GM21825 (cell line): ENCODE measurements around the gene BRF1.

Experiments
- ATAC-seq: cut with Tn5 transposase; IDR thresholded peaks from one replicate; pipeline ENCODE4 v1.9.1; 2021; ENCODE audit warnings: mild to moderate bottlenecking, moderate library complexity; ENCODE audit not compliant: unreplicated experiment

The BRF1 gene

GRCh38 chr14:105178868-105179140 is 122.0 kb downstream of the BRF1 start:
- ATAC-seq = no peak

DNA sequence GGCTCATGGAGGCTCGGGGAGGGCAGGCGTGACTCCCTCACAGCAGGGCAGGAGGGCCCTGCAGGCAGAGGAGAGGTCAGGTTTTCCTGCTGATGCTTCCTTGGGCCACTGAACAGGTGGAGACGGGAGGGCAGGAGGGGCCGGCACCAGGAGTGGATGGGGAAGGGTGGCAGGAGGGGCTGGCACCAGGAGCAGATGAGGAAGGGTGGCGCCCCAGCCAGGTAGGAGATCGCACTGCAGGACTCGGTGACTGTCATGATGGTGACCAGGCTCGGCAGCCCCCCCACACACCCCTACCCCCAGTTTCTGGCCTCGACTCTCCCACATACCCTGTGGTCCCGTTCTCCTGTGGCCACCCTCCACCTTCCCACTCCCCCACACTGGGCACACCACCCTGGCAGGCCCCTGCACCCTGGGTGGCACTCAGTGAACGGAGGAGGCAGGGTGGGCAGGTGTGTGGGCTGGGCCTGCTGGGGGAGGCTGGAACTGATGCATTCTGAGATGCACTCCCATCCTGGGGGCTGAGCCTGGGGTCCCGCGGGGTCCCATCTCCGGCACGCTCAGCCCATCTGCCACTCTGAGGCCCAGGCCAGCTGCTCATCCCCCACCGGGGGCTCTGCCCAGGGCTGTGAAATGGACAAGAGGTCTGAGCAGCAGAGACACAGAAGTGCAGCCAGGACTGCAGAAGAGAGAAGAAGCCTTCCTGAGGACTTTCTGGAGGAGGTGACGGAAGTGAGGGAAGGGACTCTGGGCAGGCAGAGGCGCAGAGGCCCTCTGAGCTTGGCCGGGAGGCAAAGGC is 122.5 kb downstream of the BRF1 start:
- no peak for ATAC-seq

DNA sequence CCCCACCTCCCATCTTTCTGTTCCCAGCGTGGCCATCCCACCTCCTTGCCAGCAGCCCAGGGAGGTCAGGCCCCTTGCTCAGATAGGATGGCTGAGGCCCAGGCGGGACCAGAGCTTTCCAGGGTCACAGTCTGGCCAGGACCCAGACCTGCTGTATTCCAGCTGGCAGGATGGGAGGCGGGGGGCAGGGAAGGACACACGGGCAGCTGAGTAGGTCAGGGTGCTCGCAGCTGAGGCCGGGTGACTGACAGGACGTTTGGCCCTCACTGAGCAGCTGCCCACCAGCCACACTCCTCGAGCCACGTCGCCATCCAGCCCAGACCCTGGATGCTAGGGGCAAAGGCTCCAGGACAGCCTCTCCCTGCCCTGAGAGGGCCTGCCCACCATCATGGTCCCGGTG is 123.7 kb downstream of the BRF1 start:
- ATAC-seq = no peak

DNA sequence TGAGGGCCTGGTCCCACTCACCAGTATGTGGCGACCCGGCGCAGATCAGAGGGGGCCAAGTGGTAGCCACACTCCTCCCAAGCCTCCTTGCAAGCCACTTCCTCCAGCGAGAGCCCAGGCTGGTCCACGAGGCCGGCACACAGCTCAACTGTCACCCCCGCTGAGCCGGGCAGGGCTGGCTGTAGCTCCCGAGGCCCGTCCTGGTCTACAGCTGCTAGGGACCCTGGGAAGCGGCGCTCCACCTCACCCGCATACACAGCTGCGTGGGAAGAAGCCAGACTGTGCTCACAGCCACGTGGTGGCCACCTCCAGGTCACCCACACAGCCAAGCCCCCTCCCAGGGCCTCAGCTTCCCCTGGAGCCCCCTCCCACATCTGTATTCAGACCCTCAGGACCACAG is 124.3 kb downstream of the BRF1 start:
- no peak for ATAC-seq

DNA sequence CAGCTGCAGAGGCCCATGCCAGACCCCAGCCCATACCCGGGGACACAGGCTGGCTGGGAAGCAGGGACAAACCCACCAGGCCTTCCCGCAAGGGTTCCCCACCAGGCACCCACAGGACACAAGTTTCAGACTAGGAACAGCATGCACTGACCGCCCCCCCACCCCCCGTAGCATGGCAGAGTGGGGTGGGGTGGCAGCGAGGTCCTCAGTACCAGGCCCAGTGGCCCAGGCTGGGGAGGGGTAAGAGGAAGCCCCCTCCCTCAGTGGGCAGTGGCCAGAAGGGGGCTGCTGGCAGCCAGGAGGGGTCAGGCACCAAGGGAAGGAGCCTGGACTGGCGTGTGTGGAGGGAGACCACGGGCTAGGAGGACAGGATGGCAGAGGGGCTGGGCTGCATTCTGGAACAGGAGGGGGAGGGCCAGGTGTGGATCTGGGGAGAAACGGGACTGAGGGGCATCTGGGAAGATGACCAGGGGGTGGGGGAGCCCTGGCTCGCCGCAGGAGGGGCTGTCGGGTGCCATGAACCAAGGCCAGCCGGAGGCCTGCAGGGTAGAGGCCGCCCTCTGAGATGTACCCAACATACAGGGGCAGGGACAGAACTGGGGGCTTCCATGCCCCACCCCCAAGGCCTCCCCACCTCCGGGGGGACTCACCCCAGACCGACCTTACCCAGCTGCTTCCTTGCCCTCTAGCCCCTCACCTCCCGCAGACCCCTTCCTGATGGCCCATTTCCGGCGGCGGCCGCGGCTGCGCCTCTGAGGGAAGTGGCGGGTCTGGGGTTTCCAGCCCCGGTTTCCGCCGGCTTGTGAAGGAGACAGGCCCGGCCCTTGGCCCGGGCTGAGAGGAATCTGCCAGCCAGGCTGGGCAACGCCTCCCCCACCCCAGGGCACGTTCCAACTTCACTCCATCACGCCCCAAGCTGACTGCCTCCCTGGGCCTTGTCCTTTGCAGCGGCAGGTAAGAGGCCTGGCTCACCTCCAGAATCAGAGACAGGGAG is 126.6 kb downstream of the BRF1 start:
- ATAC-seq = no peak

DNA sequence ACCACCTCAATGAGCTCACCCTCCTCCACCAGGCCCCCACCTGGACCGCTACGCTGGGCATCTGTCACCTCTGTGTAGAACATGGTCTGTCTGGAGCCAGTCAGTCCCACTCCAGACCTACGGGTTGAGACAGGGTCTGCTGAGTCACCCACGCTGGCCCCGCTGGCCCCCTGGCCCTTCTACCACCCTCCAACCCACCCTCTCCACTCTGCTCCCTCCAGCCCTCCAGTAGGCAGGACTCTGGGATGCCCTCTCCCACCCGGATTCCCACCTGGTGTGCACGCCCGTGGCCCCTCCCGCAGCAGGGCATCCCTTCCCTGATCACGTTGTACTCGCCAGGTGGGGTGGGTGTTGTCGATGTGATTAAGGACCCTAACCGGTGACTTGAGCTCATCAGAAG is 127.7 kb downstream of the BRF1 start:
- no peak for ATAC-seq

- ATAC-seq = no peak
These were observed 128.3 kb downstream of the BRF1 start for GRCh38 chr14:105172476-105172875.

GRCh38 chr14:105171004-105171673 is 129.7 kb downstream of the BRF1 start:
- ATAC-seq = no peak

- no peak for ATAC-seq
These were observed 130.8 kb downstream of the BRF1 start for GRCh38 chr14:105169776-105170655.

GRCh38 chr14:105168979-105169507 is 131.8 kb downstream of the BRF1 start:
- no peak for ATAC-seq

DNA sequence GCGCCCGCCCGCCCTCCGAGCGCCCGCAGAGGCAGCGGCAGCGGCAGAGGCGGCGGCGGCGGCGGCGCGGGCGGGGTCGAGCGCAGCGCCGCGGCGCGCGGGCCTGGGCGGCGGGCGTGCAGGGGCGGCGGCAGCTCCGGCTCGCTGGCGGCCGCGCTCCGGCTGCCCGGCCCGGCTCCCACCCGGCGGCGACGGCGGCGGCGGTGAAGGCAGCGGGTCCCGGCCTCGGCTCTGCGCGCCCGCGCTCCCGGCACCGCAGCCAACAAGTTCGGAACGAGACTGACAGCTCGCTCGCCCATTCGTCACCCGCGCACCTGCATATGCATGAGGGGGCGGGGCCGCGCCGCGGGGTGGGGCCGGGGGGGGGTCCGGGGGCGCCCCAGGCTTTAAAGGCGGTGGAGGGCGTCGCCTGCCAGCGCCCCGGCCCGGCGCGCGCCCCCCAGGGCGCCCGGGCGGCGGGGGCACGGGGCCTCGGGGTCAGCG is 132.3 kb downstream of the BRF1 start, which contains the start of gene JAG2:
JAG2 (minus strand) TSS at position 281 of the 483 bp plus-strand sequence. CDS start 356 bp downstream, outside the sequence.
- no peak for ATAC-seq

DNA sequence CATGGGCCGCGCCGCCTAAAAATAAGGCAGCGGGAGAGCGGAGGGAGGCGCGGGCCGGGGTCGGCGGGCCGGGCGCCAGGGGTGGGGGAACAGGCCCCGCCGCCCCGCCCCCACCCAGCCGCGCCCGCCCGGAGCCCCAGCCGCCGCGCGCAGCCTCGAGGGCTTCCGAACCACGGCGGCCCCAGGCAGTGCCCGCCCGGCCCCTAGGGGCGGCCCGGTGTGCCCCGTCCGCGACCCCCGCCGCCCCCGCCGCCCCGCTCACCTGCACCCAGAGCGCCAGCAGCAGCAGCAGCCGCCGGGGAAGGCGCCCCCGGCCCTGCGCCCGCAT is 132.7 kb downstream of the BRF1 start:
- no peak for ATAC-seq

DNA sequence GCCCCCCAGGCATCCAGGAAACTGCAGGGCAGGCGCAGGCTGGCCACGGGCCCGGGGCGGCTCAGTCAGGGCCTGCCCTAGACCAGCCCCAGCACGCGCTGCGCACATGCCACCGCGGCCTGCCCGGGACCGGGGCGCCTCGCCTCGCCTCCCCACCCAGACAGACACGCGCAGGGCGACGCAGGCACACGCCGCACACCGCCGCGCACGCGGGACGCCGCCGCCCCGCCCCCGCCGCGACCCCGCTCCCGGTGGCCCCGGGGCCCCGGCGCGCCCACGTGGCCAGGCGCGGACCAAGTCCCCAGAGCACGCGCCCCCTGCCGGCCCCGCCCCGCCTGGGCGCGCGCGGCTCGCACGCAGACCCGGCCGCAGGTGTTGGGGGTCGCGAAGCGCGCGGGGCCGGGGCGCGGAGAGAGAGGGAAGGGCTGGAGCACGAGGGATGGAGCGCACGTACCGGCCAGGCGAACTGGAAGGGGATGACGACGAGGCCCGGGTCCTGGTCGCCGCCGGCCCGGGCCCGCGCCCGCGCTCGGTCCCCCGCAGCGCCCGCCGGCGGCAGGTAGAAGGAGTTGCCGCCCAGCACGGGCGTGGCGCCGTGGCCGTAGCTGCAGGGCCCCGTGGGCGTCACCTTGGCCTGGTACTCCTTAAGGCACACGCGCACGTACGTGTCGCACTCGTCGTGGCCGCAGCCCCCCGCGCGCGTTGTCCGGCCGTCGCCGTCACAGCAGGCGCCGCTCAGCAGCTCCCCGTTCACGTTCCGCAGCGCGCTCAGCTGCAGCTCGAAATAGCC is 133.3 kb downstream of the BRF1 start:
- no peak for ATAC-seq

- no peak for ATAC-seq
These were observed 134.1 kb downstream of the BRF1 start for GRCh38 chr14:105166571-105167302.

DNA sequence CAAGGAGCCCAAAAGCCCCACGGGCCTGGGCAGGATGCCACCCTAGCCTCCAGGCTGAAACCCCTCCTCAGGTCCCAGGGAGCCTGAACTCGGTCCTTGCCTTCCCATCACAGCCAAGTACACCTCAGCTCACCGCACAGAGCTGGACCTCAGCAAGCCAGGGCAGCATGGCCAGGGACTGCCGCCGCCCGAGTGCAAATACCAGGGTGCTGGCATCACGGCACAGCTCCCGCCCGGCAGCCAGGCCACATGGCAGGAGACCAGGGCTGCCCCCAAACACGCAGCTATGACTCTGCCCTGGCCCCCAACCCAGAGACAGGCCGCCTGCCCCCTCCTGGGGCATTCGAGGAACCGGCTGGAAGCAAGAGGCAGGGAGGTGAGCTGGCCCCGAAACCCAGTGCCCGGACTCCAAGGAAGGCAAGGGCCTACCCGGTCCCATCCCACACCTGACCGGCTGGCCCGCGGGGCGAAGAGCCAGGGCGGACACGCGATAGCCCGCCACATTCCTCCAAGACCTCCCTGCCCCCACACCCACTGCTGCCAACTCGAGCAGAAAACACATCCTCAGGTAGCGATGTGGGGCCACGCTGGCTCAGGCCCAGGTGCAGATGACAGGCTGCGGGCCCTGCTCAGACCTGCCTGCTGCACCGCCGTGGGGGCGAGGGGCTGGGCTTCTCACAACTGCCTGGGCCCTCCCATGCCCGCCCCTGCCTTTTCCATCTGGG is 134.9 kb downstream of the BRF1 start:
- no peak for ATAC-seq

GRCh38 chr14:105165134-105165704 is 135.6 kb downstream of the BRF1 start:
- no peak for ATAC-seq

- ATAC-seq = no peak
These were observed 137.6 kb downstream of the BRF1 start for GRCh38 chr14:105163040-105163742.
